Measurements from ENCODE around the gene MAT1A. TPM values are rescaled to one million over a fixed set of nuclear protein-coding genes. Genes with fewer than 3 reads are reported as not detected.
A peak's percentile ranks its signal among the peaks of the same experiment; 100 is the strongest.

The MAT1A gene
- total and polyA plus RNA-seq, 7 donors, result 0.49 TPM; not detected in 6

- H3K9me3 ChIP-seq, result no peaks in the 10 kb centered on the region
- DNase-seq (no peak), ATAC-seq (no peak)
- H3K27me3 ChIP-seq (ENCODE audit: insufficient read depth in 3 of 3, low read length in 2 of 3), result no peaks in the 10 kb centered on the region
- no peak overlapping the region for H3K27ac ChIP-seq
- intact Hi-C loops (cut with DNase I), result no loop called here
- H3K4me3 ChIP-seq, result no peak overlapping the region
- WGBS, 3 donors, result 78 to 89% (median 87%) methylated on average over 7 of the region's 7 CpGs
- no peaks in the 10 kb centered on the region for H3K4me1 ChIP-seq
- H3K36me3 ChIP-seq (ENCODE audit: insufficient read depth in 1 of 2, low read depth in 1 of 2), result no peaks in the 10 kb centered on the region
- no peak for TF ChIP-seq CTCF (IDR thresholded peaks at IDR 0.05)
Measured at GRCh38 chr10:80270887-80271286, 18.6 kb downstream of the MAT1A start.

GRCh38 chr10:80268938-80269588 is 20.4 kb downstream of the MAT1A start:
- TF ChIP-seq CTCF (IDR thresholded peaks at IDR 0.05), result no peak
- ATAC-seq, result peak in 2 of 4 donors; percentile 42 to 70
- Histone ChIP-seq H3K27me3 (ENCODE audit: insufficient read depth in 3 of 3, low read length in 2 of 3) (no peaks in the 10 kb centered on the region), H3K36me3 (ENCODE audit: insufficient read depth in 1 of 2, low read depth in 1 of 2) (no peaks in the 10 kb centered on the region), H3K27ac (no peak overlapping the region), H3K4me3 (no peak overlapping the region), H3K9me3 (no peaks in the 10 kb centered on the region), H3K4me1 (no peaks in the 10 kb centered on the region)
- 44 to 50% (median 49%) methylated on average over 4 of the region's 4 CpGs for WGBS, 3 donors
- intact Hi-C loops (cut with DNase I), result no loop called here
- no peak for DNase-seq

GRCh38 chr10:80268266-80268665 is 21.2 kb downstream of the MAT1A start:
- Histone ChIP-seq H3K4me1 (no peaks in the 10 kb centered on the region), H3K36me3 (ENCODE audit: insufficient read depth in 1 of 2, low read depth in 1 of 2) (no peaks in the 10 kb centered on the region), H3K27ac (no peak overlapping the region), H3K9me3 (no peaks in the 10 kb centered on the region), H3K4me3 (no peak overlapping the region), H3K27me3 (ENCODE audit: insufficient read depth in 3 of 3, low read length in 2 of 3) (no peaks in the 10 kb centered on the region)
- TF ChIP-seq CTCF (IDR thresholded peaks at IDR 0.05), result no peak
- DNase-seq (no peak), ATAC-seq (no peak)
- 59 to 72% (median 71%) methylated on average over 2 of the region's 2 CpGs for WGBS, 3 donors
- intact Hi-C loops (cut with DNase I), result no loop called here

GRCh38 chr10:80266513-80266863 is 23.0 kb downstream of the MAT1A start:
- Histone ChIP-seq H3K27me3 (ENCODE audit: insufficient read depth in 3 of 3, low read length in 2 of 3) (no peaks in the 10 kb centered on the region), H3K27ac (no peak overlapping the region), H3K4me1 (no peaks in the 10 kb centered on the region), H3K36me3 (ENCODE audit: insufficient read depth in 1 of 2, low read depth in 1 of 2) (no peaks in the 10 kb centered on the region), H3K9me3 (no peaks in the 10 kb centered on the region), H3K4me3 (no peak overlapping the region)
- intact Hi-C loops (cut with DNase I), result no loop called here
- DNase-seq (no peak), ATAC-seq (no peak)
- no peak for TF ChIP-seq CTCF (IDR thresholded peaks at IDR 0.05)
- 81 to 88% (median 86%) methylated on average over 4 of the region's 4 CpGs for WGBS, 3 donors

Data from psoas muscle (tissue), 8 donors.